Measurements from ENCODE around the gene LRRC34. TPM values are rescaled to one million over a fixed set of nuclear protein-coding genes. Genes with fewer than 3 reads are reported as not detected.

The LRRC34 gene
- total and polyA plus RNA-seq, 2 of the 8 experiments (the other 6 are each of a cell fraction or from before 2014, with no cell fraction given) = 3.3 to 4.1 TPM

DNA sequence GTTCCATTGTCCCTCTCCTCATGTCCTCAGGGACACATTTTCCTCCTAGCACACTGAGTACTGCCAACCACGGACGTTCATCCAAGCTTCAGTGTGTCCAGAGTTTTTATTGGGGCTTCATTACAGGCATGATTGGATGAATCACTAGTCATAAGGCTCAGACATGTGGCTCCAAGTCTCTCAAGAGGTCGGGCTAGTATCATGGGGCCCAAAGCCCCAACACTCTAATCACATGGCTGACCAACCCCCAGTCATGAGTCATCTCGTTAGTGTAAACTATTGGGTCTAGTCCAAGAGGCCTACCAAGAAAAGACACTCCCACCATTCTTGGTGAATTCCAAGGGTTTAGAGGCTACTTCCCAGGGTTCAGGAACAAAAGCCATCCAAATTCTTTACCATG lies 52.2 kb downstream of the LRRC34 start (continued):
- no peak for TF ChIP-seq CHD7 (IDR thresholded peaks at IDR 0.05; ENCODE audit: insufficient replicate concordance, low read length)

Data from H1 (cell line).